ENCODE results near the gene CLTB. TPM values are rescaled to one million over a fixed set of nuclear protein-coding genes. Genes with fewer than 3 reads are reported as not detected.

The CLTB gene
- polyA plus RNA-seq, 1 of the 3 experiments (the other 2 are of a cell fraction): 91.2 TPM

- TF ChIP-seq EZH2phosphoT487 (IDR thresholded peaks at IDR 0.05; ENCODE audit: borderline replicate concordance, low read depth) (no peak), RCOR1 (IDR thresholded peaks at IDR 0.05; ENCODE audit: low read length) (no peak), TEAD4 (IDR thresholded peaks at IDR 0.05; ENCODE audit: borderline replicate concordance, insufficient read depth) (no peak), PBX3 (IDR thresholded peaks at IDR 0.05) (no peak), RXRA (IDR thresholded peaks at IDR 0.05; ENCODE audit: borderline replicate concordance, low read depth) (no peak), GABPA (IDR thresholded peaks at IDR 0.05; ENCODE audit: low read depth) (peak; percentile 85), RAD21 (IDR thresholded peaks at IDR 0.05; ENCODE audit: low read length) (no peak), ZBTB33 (IDR thresholded peaks at IDR 0.05; ENCODE audit: borderline replicate concordance, low read depth) (peak; percentile 97), GATA2 (CRISPR knock-in tag; IDR thresholded peaks at IDR 0.05) (no peak), MXI1 (IDR thresholded peaks at IDR 0.05; ENCODE audit: low read depth, low read length) (peak; percentile 99), CHD2 (IDR thresholded peaks at IDR 0.05; ENCODE audit: low read length, partially characterized antibody) (peak; percentile 98), MAX (IDR thresholded peaks at IDR 0.05; ENCODE audit: low read depth) (peak; percentile 99), SIN3A (IDR thresholded peaks at IDR 0.05; ENCODE audit: borderline replicate concordance, low read depth, low read length) (peak; percentile 92), IRF3 (IDR thresholded peaks at IDR 0.05; ENCODE audit: low read depth, low read length) (peak; percentile 40; the same call in 1 of the 2 replicates), JUND (IDR thresholded peaks at IDR 0.05) (no peak), TCF12 (IDR thresholded peaks at IDR 0.05) (no peak; the same call in 1 of the 2 replicates), NRF1 (IDR thresholded peaks at IDR 0.05; ENCODE audit: low read depth, low read length) (peak; percentile 57; the same call in 1 of the 2 replicates), REST (IDR thresholded peaks at IDR 0.05; ENCODE audit: low read depth, low read length) (0 out of 2 replicates have a peak, but pooled peaks have one; percentile 23)
These were observed 27.8 kb downstream of the CLTB start, which contains the start of the genes HIGD2A and NOP16 (continued) for GRCh38 chr5:176388444-176389134.
